22Rv1 (cell line): ENCODE measurements around the gene CREBL2.

Source experiments
- ZFX ChIP-seq: fragments of 450-650 bp; IDR thresholded peaks from 2 replicates; pipeline ENCODE4 v1.6.1; 2017; ENCODE audit warnings: antibody characterized with exemption, borderline replicate concordance
- TF ChIP-seq, protein P1 (sequence below): fragments of 450-650 bp; IDR thresholded peaks from 2 replicates; pipeline ENCODE4 v1.5.1; 2017; ENCODE audit warnings: mild to moderate bottlenecking

DNA sequence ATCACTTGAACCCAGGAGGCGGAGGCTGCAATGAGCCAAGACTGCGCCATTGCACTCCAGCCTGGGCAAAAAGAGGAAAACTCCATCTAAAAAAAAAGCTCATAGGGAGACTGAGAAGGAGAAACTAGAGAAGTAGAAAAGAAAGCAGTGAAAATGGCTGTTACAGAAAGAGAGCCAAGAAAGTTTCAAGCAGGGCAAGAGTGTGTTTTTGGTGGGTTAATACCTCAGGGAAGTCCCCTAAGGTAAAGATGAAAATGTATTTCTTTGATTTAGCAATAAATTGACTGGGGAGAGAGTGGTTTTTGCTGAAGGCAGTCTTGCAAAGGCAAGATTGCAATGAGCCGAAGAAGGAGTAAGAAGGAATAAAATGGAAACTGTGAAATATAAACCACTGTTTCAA is 39.0 kb upstream of the CREBL2 start:
- TF ChIP-seq, protein P1, sequence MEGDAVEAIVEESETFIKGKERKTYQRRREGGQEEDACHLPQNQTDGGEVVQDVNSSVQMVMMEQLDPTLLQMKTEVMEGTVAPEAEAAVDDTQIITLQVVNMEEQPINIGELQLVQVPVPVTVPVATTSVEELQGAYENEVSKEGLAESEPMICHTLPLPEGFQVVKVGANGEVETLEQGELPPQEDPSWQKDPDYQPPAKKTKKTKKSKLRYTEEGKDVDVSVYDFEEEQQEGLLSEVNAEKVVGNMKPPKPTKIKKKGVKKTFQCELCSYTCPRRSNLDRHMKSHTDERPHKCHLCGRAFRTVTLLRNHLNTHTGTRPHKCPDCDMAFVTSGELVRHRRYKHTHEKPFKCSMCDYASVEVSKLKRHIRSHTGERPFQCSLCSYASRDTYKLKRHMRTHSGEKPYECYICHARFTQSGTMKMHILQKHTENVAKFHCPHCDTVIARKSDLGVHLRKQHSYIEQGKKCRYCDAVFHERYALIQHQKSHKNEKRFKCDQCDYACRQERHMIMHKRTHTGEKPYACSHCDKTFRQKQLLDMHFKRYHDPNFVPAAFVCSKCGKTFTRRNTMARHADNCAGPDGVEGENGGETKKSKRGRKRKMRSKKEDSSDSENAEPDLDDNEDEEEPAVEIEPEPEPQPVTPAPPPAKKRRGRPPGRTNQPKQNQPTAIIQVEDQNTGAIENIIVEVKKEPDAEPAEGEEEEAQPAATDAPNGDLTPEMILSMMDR = no peak
- no peak for TF ChIP-seq ZFX
